Measurements from ENCODE around the gene FUT2.
"Not testable (repeated sequence)": the region's sequence is repeated elsewhere in the genome, so short reads cannot be mapped to it uniquely, and the experiment has no call there.

The FUT2 gene

GRCh38 chr19:48676887-48677286 lies 18.9 kb upstream of the FUT2 start:
- no peaks in the 10 kb centered on the region for H3K9me3 ChIP-seq (ENCODE audit: insufficient read depth, low read length, severe bottlenecking)
- ATAC-seq (ENCODE audit: insufficient read depth, low read depth) (no peak), DNase-seq (no peak)
- H3K27me3 ChIP-seq (ENCODE audit: insufficient read depth, low read length, poor library complexity), result no peaks in the 10 kb centered on the region
- no peak overlapping the region for H2AFZ ChIP-seq (ENCODE audit: low read depth, low read length)
- no peaks in the 10 kb centered on the region for H3K36me3 ChIP-seq (ENCODE audit: insufficient read depth, low read length)
- no peak overlapping the region for H3K9ac ChIP-seq (ENCODE audit: low read depth, low read length)
- TF ChIP-seq EZH2 (IDR thresholded peaks at IDR 0.05; ENCODE audit: borderline replicate concordance, low read depth, low read length, severe bottlenecking) (no peak), CTCF (IDR thresholded peaks at IDR 0.05; ENCODE audit: borderline replicate concordance, extremely low read depth, low read length, poor library complexity, severe bottlenecking) (no peak)
- no peak overlapping the region for H3K4me2 ChIP-seq (ENCODE audit: insufficient read depth, low read length)
- H3K27ac ChIP-seq (ENCODE audit: low read length), result no peak overlapping the region
- no peak overlapping the region for H3K4me3 ChIP-seq (ENCODE audit: low read depth in 1 of 2, low read length in 2 of 2)
- H3K4me1 ChIP-seq (ENCODE audit: insufficient read depth, low read length), result peaks cover 10% of the 10 kb centered on the region
- H3K79me2 ChIP-seq (ENCODE audit: insufficient read depth, low read length), result no peaks in the 10 kb centered on the region
- H4K20me1 ChIP-seq (ENCODE audit: insufficient read depth, low read length), result no peaks in the 10 kb centered on the region; the same call in 1 of the 2 replicates

GRCh38 chr19:48678201-48678600 lies 17.6 kb upstream of the FUT2 start:
- H2AFZ ChIP-seq (ENCODE audit: low read depth, low read length), result no peak overlapping the region
- H3K79me2 ChIP-seq (ENCODE audit: insufficient read depth, low read length), result no peaks in the 10 kb centered on the region
- no peaks in the 10 kb centered on the region for H3K27me3 ChIP-seq (ENCODE audit: insufficient read depth, low read length, poor library complexity)
- H3K9ac ChIP-seq (ENCODE audit: low read depth, low read length), result no peak overlapping the region
- H3K36me3 ChIP-seq (ENCODE audit: insufficient read depth, low read length), result no peaks in the 10 kb centered on the region
- no peak overlapping the region for H3K4me2 ChIP-seq (ENCODE audit: insufficient read depth, low read length)
- H3K4me3 ChIP-seq (ENCODE audit: low read depth in 1 of 2, low read length in 2 of 2), result no peak overlapping the region
- no peaks in the 10 kb centered on the region for H3K9me3 ChIP-seq (ENCODE audit: insufficient read depth, low read length, severe bottlenecking)
- peaks cover 10% of the 10 kb centered on the region for H3K4me1 ChIP-seq (ENCODE audit: insufficient read depth, low read length)
- ATAC-seq (ENCODE audit: insufficient read depth, low read depth), result no peak
- no peak for DNase-seq
- H3K27ac ChIP-seq (ENCODE audit: low read length), result no peak overlapping the region
- no peaks in the 10 kb centered on the region; the same call in 1 of the 2 replicates for H4K20me1 ChIP-seq (ENCODE audit: insufficient read depth, low read length)
- TF ChIP-seq CTCF (IDR thresholded peaks at IDR 0.05; ENCODE audit: borderline replicate concordance, extremely low read depth, low read length, poor library complexity, severe bottlenecking), result no peak
- TF ChIP-seq EZH2 (IDR thresholded peaks at IDR 0.05; ENCODE audit: borderline replicate concordance, low read depth, low read length, severe bottlenecking), result no peak

- not testable (repeated sequence) for H3K4me2 ChIP-seq (ENCODE audit: insufficient read depth, low read length); H3K4me1 ChIP-seq (ENCODE audit: insufficient read depth, low read length); H3K9me3 ChIP-seq (ENCODE audit: insufficient read depth, low read length, severe bottlenecking); H4K20me1 ChIP-seq (ENCODE audit: insufficient read depth, low read length); H3K9ac ChIP-seq (ENCODE audit: low read depth, low read length); DNase-seq; ATAC-seq (ENCODE audit: insufficient read depth, low read depth); H3K4me3 ChIP-seq (ENCODE audit: low read depth in 1 of 2, low read length in 2 of 2); H3K27me3 ChIP-seq (ENCODE audit: insufficient read depth, low read length, poor library complexity); H3K27ac ChIP-seq (ENCODE audit: low read length); H3K36me3 ChIP-seq (ENCODE audit: insufficient read depth, low read length); H2AFZ ChIP-seq (ENCODE audit: low read depth, low read length); H3K79me2 ChIP-seq (ENCODE audit: insufficient read depth, low read length)
Observed at GRCh38 chr19:48680006-48680405, 15.8 kb upstream of the FUT2 start.

GRCh38 chr19:48680436-48681126 lies 15.2 kb upstream of the FUT2 start:
- H3K4me3 ChIP-seq (ENCODE audit: low read depth in 1 of 2, low read length in 2 of 2), result no peak overlapping the region
- peaks cover 2% of the 10 kb centered on the region for H3K4me1 ChIP-seq (ENCODE audit: insufficient read depth, low read length)
- H3K9me3 ChIP-seq (ENCODE audit: insufficient read depth, low read length, severe bottlenecking), result no peaks in the 10 kb centered on the region
- no peak overlapping the region for H2AFZ ChIP-seq (ENCODE audit: low read depth, low read length)
- H3K9ac ChIP-seq (ENCODE audit: low read depth, low read length), result no peak overlapping the region
- H3K27me3 ChIP-seq (ENCODE audit: insufficient read depth, low read length, poor library complexity), result no peaks in the 10 kb centered on the region
- H4K20me1 ChIP-seq (ENCODE audit: insufficient read depth, low read length), result no peaks in the 10 kb centered on the region; the same call in 1 of the 2 replicates
- no peak overlapping the region; the same call in 1 of the 2 replicates for H3K27ac ChIP-seq (ENCODE audit: low read length)
- no peak overlapping the region for H3K4me2 ChIP-seq (ENCODE audit: insufficient read depth, low read length)
- ATAC-seq (ENCODE audit: insufficient read depth, low read depth) (no peak), DNase-seq (no peak)
- TF ChIP-seq EZH2 (IDR thresholded peaks at IDR 0.05; ENCODE audit: borderline replicate concordance, low read depth, low read length, severe bottlenecking) (no peak), CTCF (IDR thresholded peaks at IDR 0.05; ENCODE audit: borderline replicate concordance, extremely low read depth, low read length, poor library complexity, severe bottlenecking) (no peak)
- H3K79me2 ChIP-seq (ENCODE audit: insufficient read depth, low read length), result no peaks in the 10 kb centered on the region
- H3K36me3 ChIP-seq (ENCODE audit: insufficient read depth, low read length), result no peaks in the 10 kb centered on the region
